ENCODE data around the gene PDZD4. TPM values are rescaled to one million over a fixed set of nuclear protein-coding genes. Genes with fewer than 3 reads are reported as not detected.

The PDZD4 gene
- polyA plus RNA-seq, 10 donors: 2.6 to 5.5 (median 3.5) TPM

GRCh38 chrX:153867671-153868070 lies 37.3 kb upstream of the PDZD4 start:
- DNase-seq: no peak

- DNase-seq: no peak
Measured at GRCh38 chrX:153867139-153867538, 36.8 kb upstream of the PDZD4 start.

- DNase-seq: no peak
Measured at GRCh38 chrX:153866302-153867019, 36.1 kb upstream of the PDZD4 start.

- no peak for DNase-seq
Measured at GRCh38 chrX:153865685-153866084, 35.3 kb upstream of the PDZD4 start.

- DNase-seq: no peak
Measured at GRCh38 chrX:153865321-153865580, 34.9 kb upstream of the PDZD4 start.

GRCh38 chrX:153864561-153865320 lies 34.4 kb upstream of the PDZD4 start:
- DNase-seq: no peak

- no peak for DNase-seq
Measured at GRCh38 chrX:153864101-153864500, 33.8 kb upstream of the PDZD4 start.

GRCh38 chrX:153863251-153863991 lies 33.1 kb upstream of the PDZD4 start:
- no peak for DNase-seq

- DNase-seq: no peak
Measured at GRCh38 chrX:153862369-153863250, 32.3 kb upstream of the PDZD4 start.

GRCh38 chrX:153861733-153862310 lies 31.5 kb upstream of the PDZD4 start:
- DNase-seq: no peak

- DNase-seq: no peak
Measured at GRCh38 chrX:153861151-153861550, 30.8 kb upstream of the PDZD4 start.

- DNase-seq: no peak
Measured at GRCh38 chrX:153857348-153857903, 27.1 kb upstream of the PDZD4 start.

- no peak for DNase-seq
Measured at GRCh38 chrX:153854702-153855101, 24.4 kb upstream of the PDZD4 start.

GRCh38 chrX:153853902-153854267 lies 23.5 kb upstream of the PDZD4 start:
- no peak for DNase-seq

- DNase-seq: no peak
Measured at GRCh38 chrX:153853180-153853901, 23.0 kb upstream of the PDZD4 start.

GRCh38 chrX:153851981-153852380 lies 21.6 kb upstream of the PDZD4 start:
- DNase-seq: no peak

- no peak for DNase-seq
Measured at GRCh38 chrX:153848325-153848724, 18.0 kb upstream of the PDZD4 start.

- no peak for DNase-seq
Measured at GRCh38 chrX:153845842-153846241, 15.5 kb upstream of the PDZD4 start.

GRCh38 chrX:153845195-153845594 lies 14.9 kb upstream of the PDZD4 start:
- DNase-seq: no peak

- DNase-seq: no peak
Measured at GRCh38 chrX:153844509-153845082, 14.3 kb upstream of the PDZD4 start.
